GM18505 (cell line): ENCODE data around the gene FGF4.

Experiments
- ATAC-seq: cut with Tn5 transposase; IDR thresholded peaks from one replicate; pipeline ENCODE4 v1.9.1; 2021; ENCODE audit not compliant: unreplicated experiment
- POLR2A ChIP-seq: IDR thresholded peaks from 4 replicates; pipeline ENCODE4 v1.6.1; 2011; ENCODE audit warnings: borderline replicate concordance; ENCODE audit not compliant: insufficient read depth, insufficient read length; ENCODE audit errors: extremely low read depth

FGF4 gene, protein sequence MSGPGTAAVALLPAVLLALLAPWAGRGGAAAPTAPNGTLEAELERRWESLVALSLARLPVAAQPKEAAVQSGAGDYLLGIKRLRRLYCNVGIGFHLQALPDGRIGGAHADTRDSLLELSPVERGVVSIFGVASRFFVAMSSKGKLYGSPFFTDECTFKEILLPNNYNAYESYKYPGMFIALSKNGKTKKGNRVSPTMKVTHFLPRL

DNA sequence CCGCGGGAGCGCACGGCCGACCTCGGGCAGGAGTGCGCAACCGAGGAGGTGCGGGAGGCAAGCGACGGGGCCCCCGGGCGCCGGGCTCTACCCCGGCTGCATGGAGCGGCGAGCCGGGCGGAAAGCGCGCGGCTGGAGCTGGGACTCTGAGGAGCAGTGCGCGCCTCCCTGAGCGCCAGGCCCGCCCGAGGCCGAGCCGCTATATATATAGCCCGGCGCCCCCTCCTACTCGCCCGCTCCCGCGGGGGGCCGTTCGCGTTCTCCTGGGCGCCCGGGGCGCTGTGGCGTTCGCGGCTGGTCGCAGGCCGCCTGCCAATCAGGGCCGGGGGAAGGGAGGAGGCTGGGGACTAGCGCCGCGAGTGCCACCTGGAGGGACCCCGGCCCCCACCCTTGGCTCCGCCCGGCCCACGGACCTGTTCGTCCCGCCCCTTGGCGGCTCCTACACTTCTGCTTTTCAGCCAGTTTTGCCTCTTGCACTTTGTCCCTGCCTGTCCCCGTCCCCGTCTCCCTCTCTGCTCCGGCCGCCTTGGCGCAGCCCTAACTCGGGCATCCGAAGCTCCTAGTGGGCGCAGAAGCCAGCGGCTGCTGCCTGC is at the start of gene FGF4:
TSS of gene FGF4 (minus strand) at position 179 of the 593 bp plus-strand sequence. CDS start 257 bp downstream, outside the sequence.
- no peak for TF ChIP-seq POLR2A
- no peak for ATAC-seq

DNA sequence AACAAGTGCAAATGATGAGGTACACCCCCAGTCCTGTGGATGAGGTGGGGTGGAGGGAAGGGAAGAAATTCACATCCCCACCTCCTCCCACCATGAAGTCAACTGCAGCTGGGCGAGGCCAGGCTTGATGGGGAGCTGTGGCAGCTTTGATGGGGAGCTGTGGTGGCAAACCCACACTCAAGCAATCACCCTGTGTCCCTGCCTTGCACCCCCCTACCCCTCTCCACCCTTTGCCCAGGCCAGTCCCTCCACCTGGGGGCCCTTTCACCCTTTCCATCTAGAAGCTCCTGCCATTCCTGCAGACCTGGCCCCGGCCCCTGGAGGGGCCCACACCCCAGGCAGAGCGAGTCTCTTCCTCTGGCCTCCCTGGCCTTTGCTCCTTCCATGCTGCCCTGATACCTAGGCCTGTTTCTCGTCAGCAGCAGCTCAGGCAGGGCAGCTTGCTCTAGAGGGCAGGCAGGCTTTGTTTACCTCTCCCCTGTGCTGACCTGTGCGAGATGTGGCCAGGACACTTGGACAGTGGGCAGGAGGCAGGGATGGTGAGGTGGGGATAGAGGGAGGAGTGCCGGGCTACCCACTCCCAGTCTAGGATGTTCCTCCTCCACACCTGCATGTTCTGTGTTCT is 48.6 kb upstream of the FGF4 start:
- no peak for TF ChIP-seq POLR2A

DNA sequence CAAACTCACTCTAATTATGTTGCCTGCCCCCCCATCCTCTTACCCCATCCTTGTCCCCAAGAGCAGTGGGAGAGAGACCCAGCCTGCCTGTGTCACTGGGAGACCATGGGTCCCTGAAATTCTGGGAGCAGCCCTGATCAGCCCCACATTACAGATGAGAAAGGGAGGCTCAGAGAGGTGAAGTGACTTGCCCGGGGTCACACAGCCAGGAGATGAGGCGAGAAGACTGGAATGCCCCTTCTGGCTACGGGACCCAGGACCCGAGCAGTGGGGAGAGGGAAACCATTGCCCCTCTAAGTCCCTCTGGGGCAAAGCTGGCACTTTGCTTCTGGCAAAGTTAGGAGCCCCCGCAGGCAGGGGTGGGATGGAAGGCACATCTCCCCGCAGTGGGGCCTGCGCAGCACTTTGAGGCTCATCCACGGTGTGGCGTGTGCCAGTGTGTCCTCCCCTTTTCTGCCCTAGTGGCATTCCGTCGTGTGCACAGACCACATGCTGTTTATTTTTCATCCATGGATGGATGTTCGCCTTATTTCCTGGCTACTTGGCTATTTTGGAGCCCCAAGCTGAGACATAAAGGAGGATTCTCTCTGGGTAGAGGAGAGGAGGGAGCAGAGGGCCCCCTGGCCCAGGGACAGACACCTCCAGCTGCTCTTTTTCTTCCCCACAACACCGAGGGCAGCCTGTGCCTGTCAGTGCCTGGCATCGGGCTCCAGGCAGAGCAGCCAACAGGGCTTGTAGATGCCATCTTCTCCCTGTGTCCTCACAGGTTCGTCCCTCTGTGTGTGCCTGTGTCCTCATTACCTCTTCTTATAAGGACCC is 47.7 kb upstream of the FGF4 start:
- no peak for ATAC-seq
- no peak for TF ChIP-seq POLR2A

More for the DNA sequence above, 48.6 kb upstream of the FGF4 start:
- no peak for ATAC-seq

DNA sequence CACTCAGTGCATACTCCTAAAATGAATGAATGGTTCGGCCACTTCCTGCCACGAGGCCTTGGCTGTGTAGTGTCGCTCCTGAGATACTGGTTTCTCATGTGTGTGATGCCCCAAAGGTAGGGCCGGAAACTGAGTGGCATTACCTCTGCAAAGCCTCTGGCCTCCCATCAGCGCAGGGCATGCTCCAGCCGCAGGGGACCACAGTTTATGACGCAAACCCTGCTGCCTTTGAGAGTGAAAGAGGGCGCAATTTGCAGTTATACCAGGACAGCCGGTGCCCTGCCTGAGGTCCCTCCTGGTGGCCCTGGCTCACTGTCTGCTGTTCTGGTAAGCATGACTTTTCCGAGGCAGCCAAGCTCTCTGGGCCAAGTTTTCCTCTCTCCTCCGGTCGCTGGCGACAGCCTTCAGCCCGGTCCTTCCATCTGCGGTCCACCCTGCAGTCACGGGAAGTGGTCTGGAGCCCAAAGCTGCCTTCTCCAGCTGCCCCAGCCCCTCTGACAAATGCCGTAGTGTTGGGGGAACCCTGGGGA is 46.4 kb upstream of the FGF4 start:
- no peak for TF ChIP-seq POLR2A
- ATAC-seq: no peak

DNA sequence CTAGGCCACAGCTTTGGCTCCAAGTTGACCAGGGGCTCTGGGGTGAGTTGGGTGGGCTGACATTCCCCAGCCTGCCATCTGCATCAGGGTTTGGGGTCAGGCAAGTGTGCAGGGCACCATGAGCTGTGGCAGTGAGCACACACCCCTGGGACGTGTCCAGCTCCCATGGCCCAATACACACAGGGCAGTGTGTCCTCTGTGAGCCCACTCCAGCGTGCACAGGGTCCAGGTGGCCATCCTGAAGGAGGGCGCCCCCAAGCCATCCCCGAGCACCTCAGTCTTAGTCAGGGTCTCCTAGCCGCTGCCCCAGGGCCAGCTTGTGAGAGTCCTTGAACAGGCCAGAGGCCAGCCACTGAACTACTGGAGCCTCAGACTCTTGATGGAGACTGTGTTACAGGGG is 45.3 kb upstream of the FGF4 start:
- ATAC-seq: no peak
- TF ChIP-seq POLR2A: no peak

DNA sequence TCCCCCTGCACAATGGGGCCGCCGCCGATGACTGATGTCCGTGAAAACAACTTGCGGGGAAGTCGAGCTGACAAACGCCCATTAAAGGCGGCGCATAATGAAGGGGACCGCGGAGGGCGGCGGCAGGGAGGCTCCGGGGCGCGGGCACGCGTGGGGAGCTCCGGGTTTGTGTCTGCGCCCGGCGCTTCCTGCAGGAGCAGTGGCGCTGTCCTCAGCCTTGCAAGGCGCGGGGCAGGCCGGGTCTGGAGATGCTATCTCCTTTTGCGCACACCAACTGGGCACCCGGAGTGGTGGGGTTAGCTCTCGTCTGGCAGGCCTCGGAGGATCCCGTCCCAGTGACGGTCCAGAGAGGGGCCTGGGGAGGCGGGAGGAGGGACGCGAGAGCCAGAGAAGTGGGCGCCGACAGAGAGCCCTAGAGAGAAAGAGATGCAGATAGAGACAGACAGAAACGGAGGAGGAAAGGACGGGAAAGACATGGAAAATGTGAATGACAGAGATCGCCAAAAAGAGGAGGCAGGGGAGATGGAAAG is 44.5 kb upstream of the FGF4 start:
- ATAC-seq: no peak

DNA sequence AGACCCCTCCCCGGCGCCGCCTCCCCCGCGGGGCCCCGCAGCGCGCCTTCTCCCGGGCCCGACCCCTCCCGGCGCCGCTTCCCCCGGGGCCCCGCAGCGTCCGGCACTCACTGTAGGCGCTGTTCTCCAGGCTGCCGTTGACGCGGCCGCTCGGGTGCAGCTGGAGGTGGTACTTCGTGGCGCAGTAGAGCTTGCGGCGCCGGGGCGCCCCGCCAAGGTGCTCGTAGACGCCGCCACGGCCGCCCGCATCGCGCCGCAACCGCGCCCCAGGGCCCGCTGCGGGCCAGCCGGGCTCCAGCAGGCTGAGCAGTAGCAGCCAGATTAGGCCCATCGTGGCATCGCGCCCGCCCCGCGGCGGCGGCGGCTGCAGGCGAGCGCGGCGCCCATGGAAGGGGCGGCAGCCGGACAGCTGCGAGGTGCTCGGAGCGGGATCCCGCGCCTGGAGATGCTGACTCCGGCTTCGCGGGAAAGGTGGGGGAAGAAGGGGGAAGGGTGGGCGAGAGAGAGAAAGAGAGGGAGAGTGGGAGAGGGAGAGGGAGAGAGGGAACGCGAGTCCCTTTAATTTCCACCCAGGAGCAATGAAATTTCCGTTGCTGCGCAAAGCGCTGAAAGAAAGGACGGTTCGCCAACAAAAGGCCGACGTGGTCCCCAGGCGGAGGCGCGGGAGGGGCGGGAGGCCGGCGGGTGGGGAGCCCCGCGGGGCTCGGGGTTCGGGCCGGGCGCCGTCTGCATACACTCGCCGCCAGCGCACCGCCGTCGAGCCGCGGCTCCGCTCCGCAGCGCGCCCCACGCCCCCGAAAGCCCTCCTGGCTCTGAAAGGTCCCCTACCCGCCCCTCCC is 43.7 kb upstream of the FGF4 start, which contains the start of gene FGF3:
TSS of gene FGF3 (minus strand) at position 814 of the 839 bp plus-strand sequence. CDS start at position 331, 483 bp downstream.
- no peak for TF ChIP-seq POLR2A
- no peak for ATAC-seq

More for the DNA sequence above, 44.5 kb upstream of the FGF4 start:
- TF ChIP-seq POLR2A: no peak

DNA sequence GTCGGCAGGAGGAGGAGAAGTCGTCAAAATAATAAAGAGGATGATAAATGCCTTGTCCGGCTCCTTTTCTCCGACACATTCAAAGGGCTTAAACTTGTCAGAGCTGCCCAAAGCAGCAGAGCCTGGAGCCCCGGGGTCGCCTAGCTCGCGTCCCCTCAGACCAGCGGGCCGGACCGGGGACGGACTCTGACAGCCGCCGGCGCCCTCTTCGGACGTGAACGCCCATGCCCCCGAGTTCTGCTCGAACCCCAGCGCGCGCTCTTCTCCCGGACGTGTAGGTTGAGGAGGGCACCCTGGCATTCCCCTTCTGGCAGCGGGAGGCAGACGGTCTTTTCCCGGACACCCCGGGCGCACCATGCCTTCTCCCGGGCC is 43.1 kb upstream of the FGF4 start:
- TF ChIP-seq POLR2A: no peak
- no peak for ATAC-seq

DNA sequence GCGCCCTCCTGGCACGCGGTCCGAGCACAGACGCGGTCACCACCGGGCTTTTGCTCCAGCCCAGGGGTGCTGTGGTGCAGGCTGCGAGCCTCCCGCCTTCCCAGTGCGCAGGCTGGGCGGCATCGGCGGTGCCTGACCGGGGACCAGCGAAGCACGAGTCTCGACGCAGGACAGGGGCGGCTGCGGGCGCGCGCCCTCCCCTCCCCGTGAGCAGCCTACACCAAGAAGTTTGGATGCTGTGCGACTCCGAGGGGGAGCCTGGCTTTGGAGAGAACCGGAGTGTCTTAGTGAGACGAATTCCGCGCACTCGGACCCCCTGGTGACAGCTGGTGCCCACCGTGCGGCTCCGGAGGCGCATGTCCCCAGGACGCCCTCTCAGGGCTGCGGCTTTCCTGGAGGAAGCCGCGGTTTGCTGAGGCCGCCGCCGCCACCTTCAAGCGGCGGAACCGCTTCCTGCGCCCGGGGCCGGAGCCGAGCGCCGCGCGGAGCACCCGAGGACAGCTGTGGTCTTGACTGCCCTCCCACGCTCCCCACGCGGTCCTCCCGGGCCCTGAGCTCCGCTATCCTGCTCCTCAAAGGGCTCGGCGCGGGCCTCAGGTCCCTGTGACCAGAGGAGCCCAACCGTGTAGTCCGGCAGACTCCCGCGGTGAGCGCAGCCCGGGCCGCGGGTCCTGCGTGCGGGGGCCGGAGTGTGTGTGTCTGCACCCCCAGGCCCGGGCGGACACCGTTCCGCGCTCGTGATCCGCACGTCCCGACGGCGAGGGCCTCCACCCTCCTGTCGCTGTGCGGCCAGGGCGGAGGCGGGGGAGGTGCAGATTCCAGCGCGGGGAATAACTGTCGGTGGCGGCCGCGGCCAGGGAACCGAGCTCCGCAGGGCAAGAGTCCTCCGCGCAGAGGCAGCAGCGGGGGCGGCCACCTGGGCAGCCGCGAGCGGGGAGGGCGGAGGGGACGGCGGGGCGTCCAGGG is 42.4 kb upstream of the FGF4 start:
- TF ChIP-seq POLR2A: no peak
- ATAC-seq: no peak

DNA sequence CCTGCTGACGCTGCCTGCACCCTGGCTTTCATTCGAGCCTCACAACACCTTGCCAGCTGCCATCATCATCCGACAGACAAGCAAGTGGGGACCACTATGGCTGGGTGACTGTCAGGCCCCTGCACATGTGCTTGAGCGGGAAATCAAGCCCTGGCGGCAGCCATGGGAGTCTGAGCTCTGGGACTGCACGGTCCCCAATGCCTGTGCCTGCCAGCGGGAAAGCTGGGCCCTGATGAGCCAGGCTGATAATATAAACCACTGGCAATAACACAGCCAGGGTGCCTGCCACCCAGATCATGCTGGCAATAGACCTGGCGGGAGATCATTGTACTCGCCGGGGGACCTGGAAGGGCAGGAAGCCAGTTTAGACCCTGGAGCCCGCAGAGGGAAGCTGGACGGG is 41.5 kb upstream of the FGF4 start:
- no peak for TF ChIP-seq POLR2A
- ATAC-seq: no peak

DNA sequence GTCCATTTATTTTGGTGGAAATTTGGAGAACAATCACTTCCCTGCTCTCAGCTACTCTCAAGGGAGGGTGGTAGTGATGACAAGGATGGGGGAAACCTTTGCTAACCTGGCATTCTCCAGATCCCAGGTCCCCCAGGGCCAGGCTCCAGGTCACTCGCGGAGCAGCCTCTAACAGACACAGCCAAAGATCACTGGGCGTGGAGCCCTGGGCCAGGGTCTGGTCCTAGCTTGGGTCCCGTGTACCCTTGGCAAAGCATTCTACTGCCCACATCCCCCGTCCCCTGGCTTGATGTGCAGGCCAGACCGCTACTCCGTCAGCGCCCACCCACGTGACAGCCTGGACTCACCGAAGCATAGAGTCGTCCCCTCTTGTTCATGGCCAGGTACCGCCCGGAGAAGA is 40.8 kb upstream of the FGF4 start:
- ATAC-seq: no peak
- TF ChIP-seq POLR2A: no peak
